ENCODE results near the gene DTWD2. TPM values are rescaled to one million over a fixed set of nuclear protein-coding genes. Genes with fewer than 3 reads are reported as not detected.

The DTWD2 gene
- total RNA-seq, 1 experiment from 2014 or later, result 12.3 TPM

DNA sequence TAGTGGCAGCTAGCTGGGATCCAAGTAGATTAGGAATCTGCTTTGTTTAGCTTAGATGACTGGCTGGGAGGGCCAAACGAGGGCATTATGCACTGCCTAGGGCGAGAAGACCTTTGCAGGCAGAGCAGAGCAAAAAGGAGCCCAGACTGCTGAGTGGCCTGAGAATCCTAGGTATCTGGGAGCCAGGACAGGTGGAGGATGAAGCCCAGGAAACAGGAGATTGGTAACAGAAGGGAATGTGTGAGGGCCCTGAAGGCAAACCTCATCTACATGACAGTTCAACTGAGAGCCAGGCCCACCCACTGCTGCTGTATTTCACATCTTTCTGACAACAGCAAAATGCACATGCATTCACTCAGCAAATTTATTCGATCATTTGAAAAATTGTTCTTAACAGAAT lies 192.3 kb downstream of the DTWD2 start:
- H3K4me1 Mint-ChIP-seq (ENCODE audit: low read depth, unreplicated experiment), result no peaks in the 10 kb centered on the region
- TF ChIP-seq, protein P1, sequence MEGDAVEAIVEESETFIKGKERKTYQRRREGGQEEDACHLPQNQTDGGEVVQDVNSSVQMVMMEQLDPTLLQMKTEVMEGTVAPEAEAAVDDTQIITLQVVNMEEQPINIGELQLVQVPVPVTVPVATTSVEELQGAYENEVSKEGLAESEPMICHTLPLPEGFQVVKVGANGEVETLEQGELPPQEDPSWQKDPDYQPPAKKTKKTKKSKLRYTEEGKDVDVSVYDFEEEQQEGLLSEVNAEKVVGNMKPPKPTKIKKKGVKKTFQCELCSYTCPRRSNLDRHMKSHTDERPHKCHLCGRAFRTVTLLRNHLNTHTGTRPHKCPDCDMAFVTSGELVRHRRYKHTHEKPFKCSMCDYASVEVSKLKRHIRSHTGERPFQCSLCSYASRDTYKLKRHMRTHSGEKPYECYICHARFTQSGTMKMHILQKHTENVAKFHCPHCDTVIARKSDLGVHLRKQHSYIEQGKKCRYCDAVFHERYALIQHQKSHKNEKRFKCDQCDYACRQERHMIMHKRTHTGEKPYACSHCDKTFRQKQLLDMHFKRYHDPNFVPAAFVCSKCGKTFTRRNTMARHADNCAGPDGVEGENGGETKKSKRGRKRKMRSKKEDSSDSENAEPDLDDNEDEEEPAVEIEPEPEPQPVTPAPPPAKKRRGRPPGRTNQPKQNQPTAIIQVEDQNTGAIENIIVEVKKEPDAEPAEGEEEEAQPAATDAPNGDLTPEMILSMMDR (IDR thresholded peaks at IDR 0.05; ENCODE audit: unreplicated experiment), result no peak
- H3K4me3 Mint-ChIP-seq (ENCODE audit: low read depth, unreplicated experiment), result no peak overlapping the region
- intact Hi-C loops (cut with micrococcal nuclease; ENCODE audit: unreplicated experiment), result no loop called here
- H3K27me3 Mint-ChIP-seq (ENCODE audit: unreplicated experiment), result no peaks in the 10 kb centered on the region
- no peaks in the 10 kb centered on the region for H3K9me3 Mint-ChIP-seq (ENCODE audit: low read depth, unreplicated experiment)
- BruUV-seq (replicated peaks), result no TSS peak
- H3K27ac Mint-ChIP-seq (ENCODE audit: unreplicated experiment), result no peak overlapping the region
- DNase-seq, result no peak
- CTCF ChIA-PET, result interaction anchor here (1.2 kb wide), 1 partner anchor 1341 kb away, joined by 4 read pairs; no protein-coding TSS in a partner anchor
- no peaks in the 10 kb centered on the region for H3K36me3 Mint-ChIP-seq (ENCODE audit: insufficient read depth, unreplicated experiment)

DNA sequence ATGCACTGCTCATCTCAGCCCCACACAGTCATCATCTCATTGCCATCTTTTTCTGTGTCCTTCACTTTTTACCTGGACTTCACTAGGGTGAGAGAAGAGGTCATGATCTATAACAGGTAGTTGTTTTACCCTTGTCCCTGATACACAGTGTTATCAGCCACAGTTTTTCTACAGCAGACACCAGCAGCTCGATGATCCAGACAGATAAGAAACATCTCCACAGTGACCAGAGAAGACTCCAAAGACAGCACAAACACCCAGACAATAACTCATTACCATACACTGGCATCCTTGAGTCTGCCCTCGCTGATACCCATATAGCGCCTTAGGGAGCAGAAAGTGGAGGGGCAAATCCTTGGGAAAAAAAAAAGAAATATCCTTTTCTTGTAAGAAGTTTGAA lies 194.1 kb downstream of the DTWD2 start:
- intact Hi-C loops (cut with micrococcal nuclease; ENCODE audit: unreplicated experiment), result loop anchor here (5.0 kb wide), 2 partner anchors 177 to 1717 kb away; no protein-coding TSS in a partner anchor
- CTCF ChIA-PET, result no interaction called here
- no peaks in the 10 kb centered on the region for H3K4me1 Mint-ChIP-seq (ENCODE audit: low read depth, unreplicated experiment)
- TF ChIP-seq, protein P1 (IDR thresholded peaks at IDR 0.05; ENCODE audit: unreplicated experiment), result no peak
- no peaks in the 10 kb centered on the region for H3K27me3 Mint-ChIP-seq (ENCODE audit: unreplicated experiment)
- H3K9me3 Mint-ChIP-seq (ENCODE audit: low read depth, unreplicated experiment), result no peaks in the 10 kb centered on the region
- no peak for DNase-seq
- no peaks in the 10 kb centered on the region for H3K36me3 Mint-ChIP-seq (ENCODE audit: insufficient read depth, unreplicated experiment)
- no TSS peak for BruUV-seq (replicated peaks)
- H3K27ac Mint-ChIP-seq (ENCODE audit: unreplicated experiment), result no peak overlapping the region
- H3K4me3 Mint-ChIP-seq (ENCODE audit: low read depth, unreplicated experiment), result no peak overlapping the region

GRCh38 chr5:118793652-118794051 lies 194.7 kb downstream of the DTWD2 start:
- Mint-ChIP-seq H3K9me3 (ENCODE audit: low read depth, unreplicated experiment) (no peaks in the 10 kb centered on the region), H3K36me3 (ENCODE audit: insufficient read depth, unreplicated experiment) (no peaks in the 10 kb centered on the region), H3K27me3 (ENCODE audit: unreplicated experiment) (no peaks in the 10 kb centered on the region), H3K4me1 (ENCODE audit: low read depth, unreplicated experiment) (no peaks in the 10 kb centered on the region), H3K27ac (ENCODE audit: unreplicated experiment) (no peak overlapping the region), H3K4me3 (ENCODE audit: low read depth, unreplicated experiment) (no peak overlapping the region)
- DNase-seq, result no peak
- no TSS peak for BruUV-seq (replicated peaks)
- TF ChIP-seq, protein P1 (IDR thresholded peaks at IDR 0.05; ENCODE audit: unreplicated experiment), result no peak
- intact Hi-C loops (cut with micrococcal nuclease; ENCODE audit: unreplicated experiment), result loop anchor here (2.0 to 5.0 kb wide), 3 partner anchors 176 to 1716 kb away; no protein-coding TSS in a partner anchor
- CTCF ChIA-PET, result interaction anchor here (1.2 kb wide), 1 partner anchor 11 kb away, joined by 3 read pairs; no protein-coding TSS in a partner anchor

GRCh38 chr5:118793091-118793490 lies 195.3 kb downstream of the DTWD2 start:
- H3K9me3 Mint-ChIP-seq (ENCODE audit: low read depth, unreplicated experiment), result no peaks in the 10 kb centered on the region
- no peaks in the 10 kb centered on the region for H3K4me1 Mint-ChIP-seq (ENCODE audit: low read depth, unreplicated experiment)
- no peaks in the 10 kb centered on the region for H3K27me3 Mint-ChIP-seq (ENCODE audit: unreplicated experiment)
- no peak for DNase-seq
- intact Hi-C loops (cut with micrococcal nuclease; ENCODE audit: unreplicated experiment), result loop anchor here (2.0 to 5.0 kb wide), 3 partner anchors 176 to 1716 kb away; no protein-coding TSS in a partner anchor
- H3K4me3 Mint-ChIP-seq (ENCODE audit: low read depth, unreplicated experiment), result no peak overlapping the region
- BruUV-seq (replicated peaks), result no TSS peak
- TF ChIP-seq, protein P1 (IDR thresholded peaks at IDR 0.05; ENCODE audit: unreplicated experiment), result no peak
- no peaks in the 10 kb centered on the region for H3K36me3 Mint-ChIP-seq (ENCODE audit: insufficient read depth, unreplicated experiment)
- CTCF ChIA-PET, result interaction anchor here (1.2 kb wide), 1 partner anchor 12 kb away, joined by 3 read pairs; no protein-coding TSS in a partner anchor
- H3K27ac Mint-ChIP-seq (ENCODE audit: unreplicated experiment), result no peak overlapping the region
